ENCODE results near the gene GSK3B.

The GSK3B gene

DNA sequence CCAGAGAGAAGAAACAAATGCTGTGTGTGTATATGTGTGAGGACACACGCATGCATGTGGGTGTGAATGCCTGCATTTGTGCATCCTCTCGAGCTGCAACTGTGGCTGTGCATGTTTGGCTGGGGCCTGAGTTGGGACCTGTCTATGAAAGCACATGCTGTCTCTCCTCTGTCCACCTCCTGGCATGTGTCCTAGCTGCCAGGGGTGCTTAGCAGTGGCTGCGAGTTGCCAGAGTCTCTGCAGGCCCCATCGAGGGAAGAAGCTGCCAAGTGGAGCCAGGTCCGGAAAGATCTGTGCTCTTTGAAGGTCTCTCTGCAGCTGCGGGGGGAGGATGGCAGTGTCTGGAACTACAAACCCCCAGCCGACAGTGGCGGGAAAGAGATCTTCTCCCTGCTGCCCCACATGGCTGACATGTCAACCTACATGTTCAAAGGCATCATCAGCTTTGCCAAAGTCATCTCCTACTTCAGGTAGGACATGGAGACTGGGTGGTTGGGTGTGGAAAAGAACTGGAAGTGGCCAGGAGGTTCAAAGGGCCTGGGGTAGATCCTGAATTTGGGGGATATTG lies 281.7 kb downstream of the GSK3B start:
- H3K27me3 Mint-ChIP-seq (ENCODE audit: low read depth, poor library complexity): peaks cover 7% of the 10 kb centered on the region
- H3K36me3 Mint-ChIP-seq (ENCODE audit: low read depth): no peaks in the 10 kb centered on the region
- peaks cover 5% of the 10 kb centered on the region for H3K4me1 Mint-ChIP-seq
- H3K4me3 Mint-ChIP-seq: no peak overlapping the region
- no peaks in the 10 kb centered on the region for H3K9me3 Mint-ChIP-seq
- DNase-seq: no peak
- TF ChIP-seq, protein P1, sequence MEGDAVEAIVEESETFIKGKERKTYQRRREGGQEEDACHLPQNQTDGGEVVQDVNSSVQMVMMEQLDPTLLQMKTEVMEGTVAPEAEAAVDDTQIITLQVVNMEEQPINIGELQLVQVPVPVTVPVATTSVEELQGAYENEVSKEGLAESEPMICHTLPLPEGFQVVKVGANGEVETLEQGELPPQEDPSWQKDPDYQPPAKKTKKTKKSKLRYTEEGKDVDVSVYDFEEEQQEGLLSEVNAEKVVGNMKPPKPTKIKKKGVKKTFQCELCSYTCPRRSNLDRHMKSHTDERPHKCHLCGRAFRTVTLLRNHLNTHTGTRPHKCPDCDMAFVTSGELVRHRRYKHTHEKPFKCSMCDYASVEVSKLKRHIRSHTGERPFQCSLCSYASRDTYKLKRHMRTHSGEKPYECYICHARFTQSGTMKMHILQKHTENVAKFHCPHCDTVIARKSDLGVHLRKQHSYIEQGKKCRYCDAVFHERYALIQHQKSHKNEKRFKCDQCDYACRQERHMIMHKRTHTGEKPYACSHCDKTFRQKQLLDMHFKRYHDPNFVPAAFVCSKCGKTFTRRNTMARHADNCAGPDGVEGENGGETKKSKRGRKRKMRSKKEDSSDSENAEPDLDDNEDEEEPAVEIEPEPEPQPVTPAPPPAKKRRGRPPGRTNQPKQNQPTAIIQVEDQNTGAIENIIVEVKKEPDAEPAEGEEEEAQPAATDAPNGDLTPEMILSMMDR (IDR thresholded peaks at IDR 0.05): no peak
- H3K27ac Mint-ChIP-seq: no peak overlapping the region

DNA sequence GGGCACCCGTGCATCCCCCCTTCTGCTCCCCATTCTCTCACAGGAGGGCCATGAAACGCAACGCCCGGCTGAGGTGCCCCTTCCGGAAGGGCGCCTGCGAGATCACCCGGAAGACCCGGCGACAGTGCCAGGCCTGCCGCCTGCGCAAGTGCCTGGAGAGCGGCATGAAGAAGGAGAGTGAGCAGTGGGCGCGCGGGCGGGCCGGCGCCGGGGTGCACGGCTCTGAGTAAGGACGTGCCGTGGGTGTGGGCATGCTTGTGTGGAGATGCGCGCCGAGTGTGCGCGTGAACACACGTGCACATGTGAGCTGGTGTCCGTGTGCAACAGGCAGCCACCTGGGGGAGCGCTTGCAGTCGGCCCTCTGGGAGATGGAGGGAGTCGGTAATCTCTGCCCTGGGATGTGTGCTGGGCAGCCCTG lies 284.2 kb downstream of the GSK3B start:
- TF ChIP-seq, protein P1 (IDR thresholded peaks at IDR 0.05): no peak

DNA sequence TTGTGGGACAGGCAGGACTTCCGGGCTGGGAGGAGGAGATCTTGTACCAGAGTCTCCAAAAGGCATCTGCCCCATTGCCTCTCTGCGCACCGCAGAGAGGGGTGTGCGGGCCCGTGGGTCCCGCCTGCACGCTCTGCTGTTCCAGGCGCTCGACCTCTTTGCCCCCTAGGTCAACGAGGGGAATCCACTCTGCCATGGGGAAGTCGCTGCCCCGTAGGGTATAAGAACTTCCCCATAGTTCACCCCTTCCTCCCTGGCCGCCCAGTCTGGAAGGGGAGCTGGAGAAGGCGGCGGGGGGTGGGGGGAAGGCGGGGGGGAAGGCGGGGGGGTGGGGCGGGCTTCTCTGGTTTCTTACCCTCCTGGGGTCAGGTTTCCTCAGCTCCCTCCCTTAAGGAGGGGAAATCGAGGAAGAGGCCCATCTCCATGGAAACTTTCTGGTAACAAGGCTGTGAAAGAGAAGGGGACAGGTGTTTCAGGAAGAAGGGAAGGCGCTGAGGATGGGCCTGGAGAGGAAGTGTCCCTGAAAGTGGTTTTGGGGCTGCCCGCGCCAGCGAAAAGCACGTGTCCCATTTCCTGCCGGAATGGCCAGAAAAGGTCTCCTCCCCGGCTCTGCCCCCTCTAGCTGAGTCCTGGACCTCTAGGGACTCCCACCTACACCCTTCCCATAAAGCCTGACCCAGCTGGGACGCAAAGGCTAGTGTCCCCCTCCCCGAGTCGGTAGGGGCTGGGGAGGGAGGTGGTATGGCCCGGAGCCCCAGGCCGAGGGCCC lies 284.8 kb downstream of the GSK3B start:
- Mint-ChIP-seq H3K9me3 (no peaks in the 10 kb centered on the region), H3K4me1 (peaks cover 5% of the 10 kb centered on the region), H3K27ac (no peak overlapping the region), H3K4me3 (no peak overlapping the region), H3K27me3 (ENCODE audit: low read depth, poor library complexity) (peaks cover 4% of the 10 kb centered on the region), H3K36me3 (ENCODE audit: low read depth) (no peaks in the 10 kb centered on the region)
- no peak for DNase-seq
- TF ChIP-seq, protein P1 (IDR thresholded peaks at IDR 0.05): no peak

More for the DNA sequence above, 284.2 kb downstream of the GSK3B start:
- Mint-ChIP-seq H3K27me3 (ENCODE audit: low read depth, poor library complexity) (peaks cover 7% of the 10 kb centered on the region), H3K4me3 (no peak overlapping the region), H3K9me3 (no peaks in the 10 kb centered on the region), H3K4me1 (peaks cover 5% of the 10 kb centered on the region), H3K27ac (no peak overlapping the region), H3K36me3 (ENCODE audit: low read depth) (no peaks in the 10 kb centered on the region)
- no peak for DNase-seq

DNA sequence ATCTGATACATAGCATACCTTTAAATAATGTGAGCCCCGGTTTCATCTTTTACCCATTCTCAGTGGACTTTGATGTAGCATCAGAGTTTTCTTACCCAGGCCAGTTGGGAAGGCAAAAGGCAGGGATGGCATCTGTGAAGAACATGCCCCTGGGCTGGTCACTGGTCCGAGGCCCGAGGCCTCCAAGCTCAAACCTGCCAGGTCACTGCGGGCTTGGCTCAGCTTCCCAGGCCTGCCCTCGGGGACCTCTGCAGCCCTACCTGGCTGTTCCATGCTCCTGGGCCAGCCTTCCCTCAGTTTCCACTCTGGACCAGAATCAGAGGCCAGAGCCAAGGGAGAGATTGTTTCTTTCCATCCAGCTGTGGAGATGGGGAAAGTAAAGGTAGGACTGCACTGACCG lies 285.4 kb downstream of the GSK3B start:
- H3K9me3 Mint-ChIP-seq: no peaks in the 10 kb centered on the region
- no peaks in the 10 kb centered on the region for H3K36me3 Mint-ChIP-seq (ENCODE audit: low read depth)
- TF ChIP-seq, protein P1 (IDR thresholded peaks at IDR 0.05): no peak
- H3K27ac Mint-ChIP-seq: no peak overlapping the region
- no peak for DNase-seq
- peaks cover 4% of the 10 kb centered on the region for H3K27me3 Mint-ChIP-seq (ENCODE audit: low read depth, poor library complexity)
- peaks cover 5% of the 10 kb centered on the region for H3K4me1 Mint-ChIP-seq
- no peak overlapping the region for H3K4me3 Mint-ChIP-seq

DNA sequence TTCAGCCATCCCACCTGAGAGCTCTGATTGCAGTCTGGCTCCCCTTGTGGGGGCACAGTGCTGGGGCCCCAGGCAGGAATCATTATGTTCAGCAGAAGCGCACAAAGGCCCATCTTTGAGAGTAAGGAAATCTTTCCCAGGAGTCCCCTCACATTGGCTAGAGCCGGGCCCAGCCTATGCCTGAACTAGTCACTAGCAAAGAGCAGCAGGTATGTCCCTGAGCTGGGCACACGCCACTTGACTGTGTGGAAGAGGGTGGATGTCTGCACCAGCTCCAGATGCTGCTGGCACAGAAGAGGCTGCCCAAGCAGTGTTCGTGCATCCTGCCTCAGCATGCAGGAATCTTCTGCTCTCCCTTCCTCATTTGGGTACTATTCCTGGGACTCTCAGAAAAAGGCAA lies 286.0 kb downstream of the GSK3B start:
- DNase-seq: no peak
- no peak overlapping the region for H3K27ac Mint-ChIP-seq
- no peaks in the 10 kb centered on the region for H3K36me3 Mint-ChIP-seq (ENCODE audit: low read depth)
- peaks cover 4% of the 10 kb centered on the region for H3K27me3 Mint-ChIP-seq (ENCODE audit: low read depth, poor library complexity)
- H3K9me3 Mint-ChIP-seq: no peaks in the 10 kb centered on the region
- peaks cover 5% of the 10 kb centered on the region for H3K4me1 Mint-ChIP-seq
- no peak overlapping the region for H3K4me3 Mint-ChIP-seq
- TF ChIP-seq, protein P1 (IDR thresholded peaks at IDR 0.05): no peak

DNA sequence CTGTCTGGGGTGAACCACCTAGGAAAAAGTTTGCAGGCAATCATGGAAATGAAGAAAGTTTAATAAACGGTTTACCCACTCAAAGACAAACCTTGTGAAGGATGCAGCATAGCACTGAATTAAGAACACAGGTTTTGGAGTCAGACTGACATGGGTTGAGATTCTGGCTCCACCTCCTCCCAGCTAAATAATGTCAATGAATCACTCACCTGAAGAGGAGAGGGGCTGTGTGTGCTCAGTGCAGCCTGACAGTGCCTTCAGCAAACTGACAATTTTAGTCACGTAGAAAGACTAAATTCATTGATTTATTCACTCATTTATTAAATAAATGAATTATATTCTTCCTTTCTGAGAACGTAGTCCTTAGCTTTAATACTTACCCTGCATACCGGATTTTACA lies 293.4 kb downstream of the GSK3B start:
- Mint-ChIP-seq H3K4me3 (no peak overlapping the region), H3K27ac (no peak overlapping the region), H3K4me1 (peaks cover 14% of the 10 kb centered on the region), H3K36me3 (ENCODE audit: low read depth) (no peaks in the 10 kb centered on the region), H3K27me3 (ENCODE audit: low read depth, poor library complexity) (peaks cover 6% of the 10 kb centered on the region), H3K9me3 (no peaks in the 10 kb centered on the region)
- DNase-seq: no peak
- TF ChIP-seq, protein P1 (IDR thresholded peaks at IDR 0.05): no peak
